Measurements from ENCODE around the gene TBC1D1.

- TF ChIP-seq EP300 (conservative IDR thresholded peaks at IDR 0.05; ENCODE audit: poor library complexity, severe bottlenecking) (no peak), CTCF (IDR thresholded peaks at IDR 0.05; ENCODE audit: poor library complexity, severe bottlenecking) (no peak), EZH2 (IDR thresholded peaks at IDR 0.05; ENCODE audit: borderline replicate concordance, insufficient read depth, low read length, poor library complexity, severe bottlenecking) (no peak), REST (IDR thresholded peaks at IDR 0.05; ENCODE audit: borderline replicate concordance) (no peak), POLR2AphosphoS5 (IDR thresholded peaks at IDR 0.05) (no peak), RAD21 (conservative IDR thresholded peaks at IDR 0.05) (no peak), SMC3 (conservative IDR thresholded peaks at IDR 0.05; ENCODE audit: poor library complexity) (no peak)
Observed at GRCh38 chr4:38154252-38154651, 263.4 kb downstream of the TBC1D1 start.

Data from neural cell (in vitro differentiated cells).